OCI-LY3 (cell line): ENCODE data around the gene APOD.

ENCODE experiments used
- EZH2phosphoT487 ChIP-seq: fragments of 200-600 bp; shearing (Covaris generic); IDR thresholded peaks from 2 replicates; pipeline ENCODE4 v1.6.1; 2018; ENCODE audit warnings: antibody characterized with exemption, mixed run types, low read depth
- TF ChIP-seq, protein P1 (sequence below): fragments of 200-600, 300-600 bp; sonication (generic); IDR thresholded peaks from 2 replicates; pipeline ENCODE4 v1.5.1; 2014; ENCODE audit warnings: antibody characterized with exemption, low read length, low read depth

DNA sequence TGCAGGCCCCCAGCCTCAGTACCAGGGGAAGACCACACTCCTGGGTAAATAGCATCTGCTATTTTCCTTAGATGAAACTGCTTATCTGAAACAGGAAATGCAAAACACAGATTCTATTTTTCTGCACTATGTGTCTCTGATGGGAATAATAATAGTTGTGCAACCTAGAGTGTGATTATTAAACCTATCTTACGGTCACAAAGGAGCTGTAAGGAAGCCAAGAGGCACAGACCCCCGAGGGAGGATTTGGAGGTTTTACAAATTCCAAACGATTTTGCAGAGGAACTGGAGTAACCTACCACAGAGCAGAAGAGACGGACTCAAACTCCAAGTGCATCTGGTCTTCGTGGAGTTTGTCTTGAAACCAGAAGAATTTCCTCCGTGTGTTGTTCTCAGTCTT lies 14.1 kb upstream of the APOD start:
- TF ChIP-seq EZH2phosphoT487, result no peak
- TF ChIP-seq, protein P1, sequence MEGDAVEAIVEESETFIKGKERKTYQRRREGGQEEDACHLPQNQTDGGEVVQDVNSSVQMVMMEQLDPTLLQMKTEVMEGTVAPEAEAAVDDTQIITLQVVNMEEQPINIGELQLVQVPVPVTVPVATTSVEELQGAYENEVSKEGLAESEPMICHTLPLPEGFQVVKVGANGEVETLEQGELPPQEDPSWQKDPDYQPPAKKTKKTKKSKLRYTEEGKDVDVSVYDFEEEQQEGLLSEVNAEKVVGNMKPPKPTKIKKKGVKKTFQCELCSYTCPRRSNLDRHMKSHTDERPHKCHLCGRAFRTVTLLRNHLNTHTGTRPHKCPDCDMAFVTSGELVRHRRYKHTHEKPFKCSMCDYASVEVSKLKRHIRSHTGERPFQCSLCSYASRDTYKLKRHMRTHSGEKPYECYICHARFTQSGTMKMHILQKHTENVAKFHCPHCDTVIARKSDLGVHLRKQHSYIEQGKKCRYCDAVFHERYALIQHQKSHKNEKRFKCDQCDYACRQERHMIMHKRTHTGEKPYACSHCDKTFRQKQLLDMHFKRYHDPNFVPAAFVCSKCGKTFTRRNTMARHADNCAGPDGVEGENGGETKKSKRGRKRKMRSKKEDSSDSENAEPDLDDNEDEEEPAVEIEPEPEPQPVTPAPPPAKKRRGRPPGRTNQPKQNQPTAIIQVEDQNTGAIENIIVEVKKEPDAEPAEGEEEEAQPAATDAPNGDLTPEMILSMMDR, result no peak
